Liver (tissue), 9 donors: ENCODE measurements around the gene WFIKKN2. TPM values are rescaled to one million over a fixed set of nuclear protein-coding genes. Genes with fewer than 3 reads are reported as not detected.

Experiments used
- DNase-seq: peaks from one replicate; pipeline ENCODE4 v3.0.0-alpha.2; 2017; ENCODE audit warnings: low spot score
- H3K27ac ChIP-seq, 2 donors: one replicate each; pipeline ENCODE4 v1.7.0; 2013; ENCODE audit warnings: inconsistent platforms in 2 of 2, low read length in 2 of 2, control low read depth in 1 of 2, low read depth in 1 of 2, mild to moderate bottlenecking in 1 of 2
- H3K27me3 ChIP-seq, 4 donors: one replicate each; pipeline versions ENCODE4 v1.6.1 to v1.7.0; 2013; ENCODE audit warnings: low read length in 3 of 4, inconsistent platforms in 1 of 4, mild to moderate bottlenecking in 1 of 4, moderate library complexity in 1 of 4; ENCODE audit not compliant: control insufficient read depth in 4 of 4, insufficient read depth in 4 of 4
- H3K36me3 ChIP-seq, 4 donors: one replicate each; pipeline versions ENCODE4 v1.6.1 to v1.7.0; 2013; ENCODE audit warnings: low read length in 3 of 4, mild to moderate bottlenecking in 3 of 4, low read depth in 1 of 4, moderate library complexity in 1 of 4; ENCODE audit not compliant: control insufficient read depth in 4 of 4, insufficient read depth in 3 of 4
- H3K4me1 ChIP-seq, 4 donors: one replicate each; pipeline versions ENCODE4 v1.6.1 to v1.7.0; 2013; ENCODE audit warnings: low read length in 3 of 4, mild to moderate bottlenecking in 3 of 4, moderate library complexity in 1 of 4; ENCODE audit not compliant: control insufficient read depth in 4 of 4, insufficient read depth in 4 of 4
- H3K4me3 ChIP-seq, 3 donors: one replicate each; pipeline versions ENCODE4 v1.6.1 to v1.7.0; 2013; ENCODE audit warnings: low read length in 3 of 3, control low read depth in 1 of 3, low read depth in 1 of 3, mild to moderate bottlenecking in 1 of 3
- H3K9ac ChIP-seq, 2 donors: one replicate each; pipeline ENCODE4 v1.7.0; 2013; ENCODE audit warnings: low read length in 2 of 2, mild to moderate bottlenecking in 2 of 2, moderate library complexity in 2 of 2, control low read depth in 1 of 2, low read depth in 1 of 2
- H3K9me3 ChIP-seq, 4 donors: one replicate each; pipeline versions ENCODE4 v1.6.1 to v1.7.0; 2013; ENCODE audit warnings: low read length in 3 of 4; ENCODE audit not compliant: control insufficient read depth in 4 of 4
- ATF3 ChIP-seq: IDR thresholded peaks from 2 replicates; pipeline ENCODE4 v1.6.1; 2016; ENCODE audit warnings: antibody characterized with exemption
- CTCF ChIP-seq: fragments of 150-350 bp; IDR thresholded peaks from 2 replicates; pipeline ENCODE4 v1.5.1; 2017; ENCODE audit warnings: improper control_type of control experiment, low read depth, low read length; ENCODE audit not compliant: missing input control
- EGR1 ChIP-seq, 2 donors: IDR thresholded peaks; 2 replicates each; pipeline ENCODE4 v1.6.1; 2016 to 2018; ENCODE audit warnings: antibody characterized with exemption in 2 of 2, low read depth in 2 of 2
- FOXA1 ChIP-seq: IDR thresholded peaks from 2 replicates; pipeline ENCODE4 v1.6.1; 2016; ENCODE audit warnings: antibody characterized with exemption
- FOXA2 ChIP-seq: IDR thresholded peaks from 2 replicates; pipeline ENCODE4 v1.6.1; 2016; ENCODE audit warnings: antibody characterized with exemption
- GABPA ChIP-seq, 2 donors: IDR thresholded peaks in 1 of 2; conservative IDR thresholded peaks in 1 of 2; 2 replicates each; pipeline ENCODE4 v1.6.1; 2016; ENCODE audit warnings: antibody characterized with exemption in 2 of 2, mild to moderate bottlenecking in 1 of 2, moderate library complexity in 1 of 2
- HNF4A ChIP-seq, 2 donors: conservative IDR thresholded peaks; 2 replicates each; pipeline ENCODE4 v1.6.1; 2016; ENCODE audit warnings: antibody characterized with exemption in 2 of 2, mild to moderate bottlenecking in 2 of 2
- HNF4G ChIP-seq: IDR thresholded peaks from 2 replicates; pipeline ENCODE4 v1.6.1; 2016; ENCODE audit warnings: antibody characterized with exemption
- JUND ChIP-seq, 2 donors: IDR thresholded peaks; 2 replicates each; pipeline ENCODE4 v1.6.1; 2016; ENCODE audit warnings: antibody characterized with exemption in 2 of 2
- MAX ChIP-seq: IDR thresholded peaks from 2 replicates; pipeline ENCODE4 v1.6.1; 2016; ENCODE audit warnings: antibody characterized with exemption
- NR2F2 ChIP-seq: IDR thresholded peaks from 2 replicates; pipeline ENCODE4 v1.6.1; 2016; ENCODE audit warnings: antibody characterized with exemption
- RAD21 ChIP-seq, 2 donors: IDR thresholded peaks; 2 replicates each; pipeline ENCODE4 v1.6.1; 2016; ENCODE audit warnings: antibody characterized with exemption in 2 of 2, mild to moderate bottlenecking in 2 of 2
- REST ChIP-seq: IDR thresholded peaks from 2 replicates; pipeline ENCODE4 v1.6.1; 2016; ENCODE audit warnings: antibody characterized with exemption, mild to moderate bottlenecking
- RXRA ChIP-seq, 2 donors: IDR thresholded peaks; 2 replicates each; pipeline ENCODE4 v1.6.1; 2017 to 2018; ENCODE audit warnings: antibody characterized with exemption in 2 of 2, mild to moderate bottlenecking in 1 of 2
- SP1 ChIP-seq: IDR thresholded peaks from 2 replicates; pipeline ENCODE4 v1.6.1; 2018; ENCODE audit warnings: antibody characterized with exemption, mild to moderate bottlenecking
- TAF1 ChIP-seq: conservative IDR thresholded peaks from 2 replicates; pipeline ENCODE4 v1.6.1; 2016; ENCODE audit warnings: antibody characterized with exemption, mild to moderate bottlenecking
- YY1 ChIP-seq: IDR thresholded peaks from 2 replicates; pipeline ENCODE4 v1.6.1; 2016; ENCODE audit warnings: antibody characterized with exemption, mild to moderate bottlenecking
- ZBTB33 ChIP-seq: IDR thresholded peaks from 2 replicates; pipeline ENCODE4 v1.6.1; 2016; ENCODE audit warnings: antibody characterized with exemption
- WGBS: extraction: QIAGEN DNeasy Blood & Tissue Kit; methylation state at CpG from one replicate; pipeline ENCODE4 v1.1.7; 2013; 5-methylcytosine and 5-hydroxymethylcytosine counted together
- polyA plus RNA-seq, 2 donors: library from polyadenylated mRNA; stranded (reverse) in 1 of 2; unstranded in 1 of 2; fragments of 200-250 nt in 1 of 2; fragments of >200 nt in 1 of 2; fragmentation: Nextera tagmentation in 1 of 2; extraction: Ambion mirVana in 1 of 2; gene quantifications; one replicate each; pipeline versions ENCODE4 v1.2.1 to v1.2.3, GENCODE V29; 2013 to 2015
- total RNA-seq, 2 donors: library from RNA; depleted of rRNA; stranded (reverse); fragments of >200 nt; gene quantifications; one replicate each; pipeline ENCODE4 v1.2.3, GENCODE V29; 2014
- donor health status: healthy.
- donor health status: healthy.
- donor health status: healthy.
- donor health status: healthy.
- donor health status: healthy.

The WFIKKN2 gene
- total and polyA plus RNA-seq, 4 donors: 0.02 to 0.19 (median 0.07) TPM; not detected in 1

GRCh38 chr17:50837286-50837979 lies 2.0 kb downstream of the WFIKKN2 start:
- no peak for DNase-seq
- no peak overlapping the region for H3K9ac ChIP-seq
- H3K27ac ChIP-seq: no peak overlapping the region
- TF ChIP-seq EGR1 (IDR thresholded peaks at IDR 0.05; ENCODE audit: low read depth in 2 of 2): no peak
- no peak for TF ChIP-seq MAX
- TF ChIP-seq NR2F2: no peak
- H3K27me3 ChIP-seq: no peaks in the 10 kb centered on the region
- H3K4me1 ChIP-seq: no peaks in the 10 kb centered on the region
- no peaks in the 10 kb centered on the region for H3K9me3 ChIP-seq
- 88% methylated on average over 7 of the region's 7 CpGs for WGBS
- H3K4me3 ChIP-seq: no peak overlapping the region
- H3K36me3 ChIP-seq: no peaks in the 10 kb centered on the region

GRCh38 chr17:50837980-50838954 lies 2.9 kb downstream of the WFIKKN2 start:
- no peak overlapping the region for H3K27ac ChIP-seq
- no peaks in the 10 kb centered on the region for H3K27me3 ChIP-seq
- TF ChIP-seq YY1: no peak
- TF ChIP-seq TAF1: no peak
- no peak for TF ChIP-seq GABPA (IDR thresholded peaks at IDR 0.05 in 1 of 2, conservative IDR thresholded peaks at IDR 0.05 in 1 of 2)
- no peak for TF ChIP-seq MAX
- TF ChIP-seq FOXA2: no peak
- no peak for TF ChIP-seq RAD21 (IDR thresholded peaks at IDR 0.05)
- TF ChIP-seq HNF4A (conservative IDR thresholded peaks at IDR 0.05): no peak
- TF ChIP-seq FOXA1: no peak
- no peak for TF ChIP-seq HNF4G
- no peak for TF ChIP-seq ATF3
- no peak for TF ChIP-seq EGR1 (IDR thresholded peaks at IDR 0.05; ENCODE audit: low read depth in 2 of 2)
- TF ChIP-seq CTCF: no peak
- no peak for TF ChIP-seq REST
- TF ChIP-seq RXRA (IDR thresholded peaks at IDR 0.05): no peak
- TF ChIP-seq NR2F2: no peak
- TF ChIP-seq SP1: no peak
- no peak for TF ChIP-seq JUND (IDR thresholded peaks at IDR 0.05)
- TF ChIP-seq ZBTB33: no peak
- H3K36me3 ChIP-seq: no peaks in the 10 kb centered on the region
- H3K4me1 ChIP-seq: no peaks in the 10 kb centered on the region
- no peak overlapping the region for H3K4me3 ChIP-seq
- 70% methylated on average over 21 of the region's 21 CpGs for WGBS
- no peak for DNase-seq
- H3K9me3 ChIP-seq: no peaks in the 10 kb centered on the region
- no peak overlapping the region for H3K9ac ChIP-seq
